H9 (cell line): ENCODE data around the gene SEC16B. TPM values are rescaled to one million over a fixed set of nuclear protein-coding genes. Genes with fewer than 3 reads are reported as not detected.
A peak's percentile ranks its signal among the peaks of the same experiment; 100 is the strongest.

Experiments
- DNase-seq: peaks from one replicate; pipeline ENCODE4 v3.0.0-alpha.2; 2017
- H2AFZ ChIP-seq: one replicate; pipeline ENCODE4 v1.6.1; 2013; ENCODE audit warnings: mild to moderate bottlenecking, low read length, control low read depth, moderate library complexity
- H2AK5ac ChIP-seq: 2 replicates; pipeline ENCODE4 v1.6.1; 2013; ENCODE audit warnings: low read length, control low read depth, mixed read lengths; ENCODE audit not compliant: insufficient read length
- H2BK120ac ChIP-seq: one replicate; pipeline ENCODE4 v1.6.1; 2013; ENCODE audit warnings: low read depth, mild to moderate bottlenecking, low read length, control low read depth, inconsistent platforms; ENCODE audit not compliant: poor library complexity, severe bottlenecking
- H2BK12ac ChIP-seq: 2 replicates; pipeline ENCODE4 v1.6.1; 2013; ENCODE audit warnings: low read length, control low read depth, mixed read lengths, low read depth; ENCODE audit not compliant: insufficient read length
- H2BK15ac ChIP-seq: 2 replicates; pipeline ENCODE4 v1.6.1; 2013; ENCODE audit warnings: low read depth, low read length, control low read depth
- H2BK20ac ChIP-seq: one replicate; pipeline ENCODE4 v1.6.1; 2013; ENCODE audit warnings: low read depth, mild to moderate bottlenecking, low read length, control low read depth, inconsistent platforms; ENCODE audit not compliant: poor library complexity, severe bottlenecking
- H2BK5ac ChIP-seq: 2 replicates; pipeline ENCODE4 v1.6.1; 2013; ENCODE audit warnings: low read length, control low read depth, mixed read lengths; ENCODE audit not compliant: insufficient read length
- H3K14ac ChIP-seq: 2 replicates; pipeline ENCODE4 v1.6.1; 2013; ENCODE audit warnings: low read length, control low read depth; ENCODE audit not compliant: insufficient read depth
- H3K18ac ChIP-seq: 2 replicates; pipeline ENCODE4 v1.6.1; 2013; ENCODE audit warnings: low read depth, mild to moderate bottlenecking, mixed read lengths, low read length, control low read depth; ENCODE audit not compliant: insufficient read length
- H3K23ac ChIP-seq: 2 replicates; pipeline ENCODE4 v1.6.1; 2013; ENCODE audit warnings: low read length, control low read depth, mixed read lengths, low read depth; ENCODE audit not compliant: insufficient read length
- H3K23me2 ChIP-seq: 2 replicates; pipeline ENCODE4 v1.6.1; 2013; ENCODE audit warnings: low read depth, mild to moderate bottlenecking, mixed read lengths, low read length, control low read depth; ENCODE audit not compliant: insufficient read length, poor library complexity, severe bottlenecking
- H3K27ac ChIP-seq: 2 replicates; pipeline ENCODE4 v1.5.1; 2013; ENCODE audit warnings: low read length, control low read depth, mixed read lengths, low read depth; ENCODE audit not compliant: insufficient read length
- H3K27me3 ChIP-seq: 2 replicates; pipeline ENCODE4 v1.6.1; 2013; ENCODE audit warnings: low read length, control low read depth, inconsistent platforms; ENCODE audit not compliant: insufficient read depth
- H3K4ac ChIP-seq: 2 replicates; pipeline ENCODE4 v1.6.1; 2013; ENCODE audit warnings: low read depth, mild to moderate bottlenecking, control low read depth, inconsistent platforms, low read length, moderate library complexity
- H3K4me1 ChIP-seq: 2 replicates; pipeline ENCODE4 v1.6.1; 2013; ENCODE audit warnings: low read length, control low read depth, inconsistent platforms; ENCODE audit not compliant: insufficient read depth
- H3K4me2 ChIP-seq: 2 replicates; pipeline ENCODE4 v1.6.1; 2013; ENCODE audit warnings: low read length, control low read depth, mixed read lengths; ENCODE audit not compliant: insufficient read length, insufficient read depth
- H3K56ac ChIP-seq: 2 replicates; pipeline ENCODE4 v1.6.1; 2013; ENCODE audit warnings: low read depth, mild to moderate bottlenecking, mixed read lengths, low read length, control low read depth; ENCODE audit not compliant: insufficient read length
- H3K79me1 ChIP-seq: 2 replicates; pipeline ENCODE4 v1.6.1; 2013; ENCODE audit warnings: low read depth, mild to moderate bottlenecking, moderate library complexity, low read length, control low read depth, inconsistent platforms; ENCODE audit not compliant: insufficient read depth, poor library complexity, severe bottlenecking
- H3K79me2 ChIP-seq: 2 replicates; pipeline ENCODE4 v1.6.1; 2013; ENCODE audit warnings: low read length, control low read depth, inconsistent platforms; ENCODE audit not compliant: insufficient read depth
- H3K9ac ChIP-seq: 2 replicates; pipeline ENCODE4 v1.6.1; 2013; ENCODE audit warnings: low read length, control low read depth, mixed read lengths; ENCODE audit not compliant: insufficient read length; ENCODE audit errors: extremely low read depth
- H3K9me3 ChIP-seq: one replicate; pipeline ENCODE4 v1.6.1; 2013; ENCODE audit warnings: low read depth, low read length, inconsistent platforms; ENCODE audit not compliant: control insufficient read depth
- H3T11ph ChIP-seq: one replicate; pipeline ENCODE4 v1.6.1; 2013; ENCODE audit warnings: mild to moderate bottlenecking, low read length, control low read depth, inconsistent platforms
- H4K20me1 ChIP-seq: one replicate; pipeline ENCODE4 v1.6.1; 2013; ENCODE audit not compliant: control insufficient read depth, insufficient read length, insufficient read depth
- H4K5ac ChIP-seq: 2 replicates; pipeline ENCODE4 v1.6.1; 2013; ENCODE audit warnings: low read depth, mild to moderate bottlenecking, mixed read lengths, low read length, control low read depth; ENCODE audit not compliant: insufficient read length
- H4K8ac ChIP-seq: replicated peaks from 2 replicates; pipeline ENCODE4 v1.6.1; 2013; ENCODE audit warnings: low read length, control low read depth, mixed read lengths, low read depth; ENCODE audit not compliant: insufficient read length
- H4K91ac ChIP-seq: 2 replicates; pipeline ENCODE4 v1.6.1; 2013; ENCODE audit warnings: low read depth, mild to moderate bottlenecking, moderate library complexity, mixed read lengths, low read length, control low read depth; ENCODE audit not compliant: insufficient read length
- H3K27ac Mint-ChIP-seq, 3 experiments: 2 replicates in 2 of 3; 3 replicates in 1 of 3; pipeline ENCODE4 v1.8.0; 2020 to 2021; ENCODE audit warnings: mixed read lengths in 3 of 3, mild to moderate bottlenecking in 1 of 3, moderate library complexity in 1 of 3
- H3K27me3 Mint-ChIP-seq: 2 replicates; pipeline ENCODE4 v1.8.0; 2021; ENCODE audit warnings: low read depth, mild to moderate bottlenecking, moderate library complexity, mixed read lengths
- H3K36me3 Mint-ChIP-seq, 3 experiments: 2 replicates in 2 of 3; 3 replicates in 1 of 3; pipeline ENCODE4 v1.8.0; 2020 to 2021; ENCODE audit warnings: low read depth in 3 of 3, mixed read lengths in 3 of 3; ENCODE audit not compliant: insufficient read depth in 1 of 3
- H3K4me1 Mint-ChIP-seq, 2 experiments: 2 replicates each; pipeline ENCODE4 v1.8.0; 2020; ENCODE audit warnings: mixed read lengths in 2 of 2
- H3K4me3 Mint-ChIP-seq, 2 experiments: 2 replicates in 1 of 2; 3 replicates in 1 of 2; pipeline ENCODE4 v1.8.0; 2020 to 2021; ENCODE audit warnings: mild to moderate bottlenecking in 2 of 2, mixed read lengths in 2 of 2, moderate library complexity in 1 of 2
- H3K9me3 Mint-ChIP-seq, 2 experiments: 2 replicates in 1 of 2; 3 replicates in 1 of 2; pipeline ENCODE4 v1.8.0; 2020; ENCODE audit warnings: mild to moderate bottlenecking in 2 of 2, mixed read lengths in 2 of 2, moderate library complexity in 1 of 2
- CTCF ChIP-seq: fragments of 200-600 bp; sonication (generic); conservative IDR thresholded peaks from 3 replicates; pipeline ENCODE4 v1.8.0; 2021; ENCODE audit warnings: antibody characterized with exemption, mild to moderate bottlenecking
- WGBS: extraction: QIAGEN DNeasy Blood & Tissue Kit; methylation state at CpG from one replicate; pipeline ENCODE4 v1.1.7; 2013; ENCODE audit warnings: missing lambda C conversion rate, low lambda C conversion rate, mixed read lengths; ENCODE audit not compliant: insufficient read length; ENCODE audit errors: extremely low coverage; 5-methylcytosine and 5-hydroxymethylcytosine counted together
- total RNA-seq: library from RNA; stranded (reverse); gene quantifications from 2 replicates; pipeline ENCODE4 v1.2.1, GENCODE V29; 2021

SEC16B gene
- total RNA-seq, 1 experiment from 2014 or later = 0.83 TPM

GRCh38 chr1:177959811-177960515 lies 9.9 kb downstream of the SEC16B start:
- Histone ChIP-seq H2AFZ (no peak overlapping the region), H3K9me3 (no peaks in the 10 kb centered on the region), H3K4me2 (peak overlapping the region; percentile 20), H3K4ac (no peak overlapping the region), H2BK15ac (no peak overlapping the region), H3K18ac (no peak overlapping the region), H2BK20ac (no peak overlapping the region), H3K9ac (no peak overlapping the region), H4K5ac (no peak overlapping the region), H3K23me2 (no peaks in the 10 kb centered on the region), H3K56ac (no peak overlapping the region), H3K79me1 (no peaks in the 10 kb centered on the region), H4K20me1 (no peaks in the 10 kb centered on the region), H2BK5ac (no peak overlapping the region), H3K23ac (no peak overlapping the region), H2BK120ac (no peak overlapping the region), H3K27ac (no peak overlapping the region), H3K79me2 (no peaks in the 10 kb centered on the region), H4K8ac (no peak overlapping the region), H2AK5ac (no peak overlapping the region), H3T11ph (no peak overlapping the region), H4K91ac (no peak overlapping the region), H3K27me3 (no peaks in the 10 kb centered on the region), H2BK12ac (no peak overlapping the region), H3K4me1 (peaks cover 8% of the 10 kb centered on the region; the same call in 1 of the 2 replicates), H3K14ac (no peak overlapping the region)
- TF ChIP-seq CTCF = no peak
- Mint-ChIP-seq H3K4me3 (no peak overlapping the region), H3K27ac (peak overlapping the region in 2 of 3 experiments; percentile 19 to 40; a peak in 1 of 7 replicates), H3K9me3 (no peaks in the 10 kb centered on the region), H3K36me3 (no peaks in the 10 kb centered on the region), H3K27me3 (no peaks in the 10 kb centered on the region), H3K4me1 (peaks cover 14 to 26% of the 10 kb centered on the region in 2 experiments)
- WGBS = no CpG with 5 or more reads among the region's 5 CpGs
- no peak for DNase-seq
